ENCODE data around the gene RAB3A. TPM values are rescaled to one million over a fixed set of nuclear protein-coding genes. Genes with fewer than 3 reads are reported as not detected.

Gene RAB3A
- total RNA-seq, 3 donors from 2014 or later (not counting 1 experiment from before 2014, with no cell fraction given): 5.2 to 7.8 (median 7.6) TPM

- H3K4me1 Mint-ChIP-seq: no peaks in the 10 kb centered on the region
- Histone ChIP-seq H3K4me1 (ENCODE audit: control insufficient read depth, insufficient read depth, low read length) (no peaks in the 10 kb centered on the region), H3K36me3 (ENCODE audit: control insufficient read depth, insufficient read depth, low read length) (no peaks in the 10 kb centered on the region), H3K4me3 (ENCODE audit: low read length) (no peak overlapping the region), H3K9me3 (ENCODE audit: control insufficient read depth, insufficient read depth, low read length) (no peaks in the 10 kb centered on the region), H3K27me3 (ENCODE audit: control insufficient read depth, insufficient read depth, low read length) (peaks cover 3% of the 10 kb centered on the region), H3K27ac (ENCODE audit: low read length) (no peak overlapping the region)
- H3K9me3 Mint-ChIP-seq: no peaks in the 10 kb centered on the region
- TF ChIP-seq, protein P1, sequence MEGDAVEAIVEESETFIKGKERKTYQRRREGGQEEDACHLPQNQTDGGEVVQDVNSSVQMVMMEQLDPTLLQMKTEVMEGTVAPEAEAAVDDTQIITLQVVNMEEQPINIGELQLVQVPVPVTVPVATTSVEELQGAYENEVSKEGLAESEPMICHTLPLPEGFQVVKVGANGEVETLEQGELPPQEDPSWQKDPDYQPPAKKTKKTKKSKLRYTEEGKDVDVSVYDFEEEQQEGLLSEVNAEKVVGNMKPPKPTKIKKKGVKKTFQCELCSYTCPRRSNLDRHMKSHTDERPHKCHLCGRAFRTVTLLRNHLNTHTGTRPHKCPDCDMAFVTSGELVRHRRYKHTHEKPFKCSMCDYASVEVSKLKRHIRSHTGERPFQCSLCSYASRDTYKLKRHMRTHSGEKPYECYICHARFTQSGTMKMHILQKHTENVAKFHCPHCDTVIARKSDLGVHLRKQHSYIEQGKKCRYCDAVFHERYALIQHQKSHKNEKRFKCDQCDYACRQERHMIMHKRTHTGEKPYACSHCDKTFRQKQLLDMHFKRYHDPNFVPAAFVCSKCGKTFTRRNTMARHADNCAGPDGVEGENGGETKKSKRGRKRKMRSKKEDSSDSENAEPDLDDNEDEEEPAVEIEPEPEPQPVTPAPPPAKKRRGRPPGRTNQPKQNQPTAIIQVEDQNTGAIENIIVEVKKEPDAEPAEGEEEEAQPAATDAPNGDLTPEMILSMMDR (IDR thresholded peaks at IDR 0.05): no peak
- H3K4me3 Mint-ChIP-seq: no peak overlapping the region
- H3K27me3 Mint-ChIP-seq (ENCODE audit: low read depth in 2 of 2): peaks cover 17 to 22% of the 10 kb centered on the region in 2 donors
- ATAC-seq (peak in 1 of 3 donors; percentile 6), DNase-seq (no peak)
- no peak overlapping the region for H3K27ac Mint-ChIP-seq
- intact Hi-C loops (cut with micrococcal nuclease): no loop called here
- 87% methylated on average over 17 of the region's 17 CpGs for WGBS (ENCODE audit: insufficient coverage)
- no peaks in the 10 kb centered on the region for H3K36me3 Mint-ChIP-seq
These were observed 14.3 kb upstream of the RAB3A start for GRCh38 chr19:18218159-18218558.

DNA sequence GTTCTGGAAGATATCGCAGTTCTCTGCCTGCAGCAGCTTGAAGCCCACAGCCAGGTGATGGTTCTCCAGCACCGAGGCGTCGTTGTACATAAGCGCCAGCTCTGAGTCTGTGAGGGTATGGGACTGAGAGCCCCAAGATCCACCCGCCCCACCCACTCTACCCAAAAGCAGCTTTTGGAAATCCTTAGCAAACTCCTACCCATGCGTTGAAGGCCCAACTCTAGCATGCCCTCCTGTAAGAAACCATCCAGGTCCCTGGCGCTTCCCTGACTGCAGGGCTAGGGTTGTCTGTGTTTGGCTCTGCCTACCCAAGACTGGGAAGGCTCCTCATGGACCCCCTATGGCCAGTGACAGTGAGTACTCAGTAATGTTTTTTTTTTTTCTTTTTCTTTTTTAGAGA is 12.9 kb upstream of the RAB3A start:
- Mint-ChIP-seq H3K4me3 (no peak overlapping the region), H3K27me3 (ENCODE audit: low read depth in 2 of 2) (peaks cover 11 to 14% of the 10 kb centered on the region in 2 donors), H3K36me3 (no peaks in the 10 kb centered on the region), H3K27ac (no peak overlapping the region), H3K4me1 (no peaks in the 10 kb centered on the region), H3K9me3 (no peaks in the 10 kb centered on the region)
- ATAC-seq (no peak), DNase-seq (no peak)
- no peaks in the 10 kb centered on the region for H3K36me3 ChIP-seq (ENCODE audit: control insufficient read depth, insufficient read depth, low read length)
- no peaks in the 10 kb centered on the region for H3K9me3 ChIP-seq (ENCODE audit: control insufficient read depth, insufficient read depth, low read length)
- no peak overlapping the region for H3K4me3 ChIP-seq (ENCODE audit: low read length)
- 94% methylated on average over 6 of the region's 8 CpGs for WGBS (ENCODE audit: insufficient coverage)
- intact Hi-C loops (cut with micrococcal nuclease): no loop called here
- H3K27me3 ChIP-seq (ENCODE audit: control insufficient read depth, insufficient read depth, low read length): peaks cover 3% of the 10 kb centered on the region
- TF ChIP-seq, protein P1 (IDR thresholded peaks at IDR 0.05): no peak
- no peak overlapping the region for H3K27ac ChIP-seq (ENCODE audit: low read length)
- H3K4me1 ChIP-seq (ENCODE audit: control insufficient read depth, insufficient read depth, low read length): no peaks in the 10 kb centered on the region

DNA sequence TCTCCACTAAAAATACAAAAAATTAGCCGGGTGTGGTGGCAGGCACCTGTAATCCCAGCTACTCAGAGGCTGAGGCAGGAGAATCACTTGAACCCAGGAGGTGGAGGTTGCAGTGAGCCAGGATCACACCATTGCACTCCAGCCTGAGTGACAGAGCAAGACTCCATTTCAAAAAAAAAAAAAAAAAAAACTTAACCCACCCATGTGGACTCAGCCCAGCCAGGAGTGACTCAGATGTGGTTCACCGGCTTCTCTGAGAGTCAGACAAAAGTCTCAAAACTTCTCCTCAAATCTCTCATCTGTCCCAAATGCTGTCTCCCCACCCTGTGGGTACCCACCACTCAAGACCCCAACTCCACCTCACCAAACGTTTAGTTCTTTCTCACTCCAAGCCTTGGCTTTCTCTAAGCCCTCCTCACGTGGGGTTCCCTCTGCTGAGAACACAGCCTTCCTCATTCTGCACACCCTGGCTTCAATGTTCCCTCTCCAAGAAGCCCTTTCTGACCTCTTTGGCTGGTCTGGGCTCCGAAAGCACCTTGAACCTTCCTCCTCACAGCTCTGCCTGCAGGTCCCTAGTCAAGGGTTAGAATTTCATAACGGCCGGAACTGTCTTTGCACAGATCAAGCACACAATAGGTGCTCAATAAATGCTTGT is 11.1 kb upstream of the RAB3A start:
- intact Hi-C loops (cut with micrococcal nuclease): no loop called here
- no peak for DNase-seq
- WGBS (ENCODE audit: insufficient coverage): 64% methylated on average over 7 of the region's 7 CpGs

More for the DNA sequence above, 11.1 kb upstream of the RAB3A start:
- no peak overlapping the region for H3K27ac ChIP-seq (ENCODE audit: low read length)
- H3K4me1 ChIP-seq (ENCODE audit: control insufficient read depth, insufficient read depth, low read length): no peaks in the 10 kb centered on the region
- Mint-ChIP-seq H3K4me1 (no peaks in the 10 kb centered on the region), H3K27ac (no peak overlapping the region), H3K9me3 (no peaks in the 10 kb centered on the region), H3K36me3 (no peaks in the 10 kb centered on the region), H3K27me3 (ENCODE audit: low read depth in 2 of 2) (peaks cover 3 to 5% of the 10 kb centered on the region in 2 donors), H3K4me3 (no peak overlapping the region)
- no peak overlapping the region for H3K4me3 ChIP-seq (ENCODE audit: low read length)
- no peaks in the 10 kb centered on the region for H3K9me3 ChIP-seq (ENCODE audit: control insufficient read depth, insufficient read depth, low read length)
- peak in 1 of 3 donors; percentile 36 for ATAC-seq
- H3K36me3 ChIP-seq (ENCODE audit: control insufficient read depth, insufficient read depth, low read length): no peaks in the 10 kb centered on the region
- no peaks in the 10 kb centered on the region for H3K27me3 ChIP-seq (ENCODE audit: control insufficient read depth, insufficient read depth, low read length)
- TF ChIP-seq, protein P1 (IDR thresholded peaks at IDR 0.05): no peak
